Activated CD8-positive, alpha-beta T cell treated with anti-CD3 and anti-CD28 coated beads for 36 hours (primary cell): ENCODE measurements around the gene PRKN. TPM values are rescaled to one million over a fixed set of nuclear protein-coding genes. Genes with fewer than 3 reads are reported as not detected.

Source experiments
- ATAC-seq: fragments of 200-7000 bp; cut with Tn5 transposase; one replicate; pipeline ENCODE4 v1.10.0; 2021; ENCODE audit warnings: mild to moderate bottlenecking, moderate library complexity
- CTCF ChIA-PET: fragments of 350-600 bp; sonication (Branson Sonifier 250); formaldehyde crosslinking; loops from one replicate; lab custom pipeline; 2021; ENCODE audit warnings: antibody characterized with exemption; lab: Charles Lee
- POLR2A ChIA-PET: fragments of 350-600 bp; sonication (Branson Sonifier 250); formaldehyde crosslinking; loops from one replicate; lab custom pipeline; 2021; ENCODE audit warnings: antibody characterized with exemption; lab: Charles Lee
- DNase-seq: peaks from one replicate; pipeline ENCODE4 v3.0.0-alpha.2; 2020
- H3K27ac Mint-ChIP-seq: one replicate; pipeline ENCODE4 v1.8.0; 2021; ENCODE audit warnings: mild to moderate bottlenecking, mixed read lengths
- H3K27me3 Mint-ChIP-seq: one replicate; pipeline ENCODE4 v1.8.0; 2021; ENCODE audit warnings: mixed read lengths
- H3K36me3 Mint-ChIP-seq: one replicate; pipeline ENCODE4 v1.8.0; 2021; ENCODE audit warnings: low read depth, mixed read lengths
- H3K4me1 Mint-ChIP-seq: one replicate; pipeline ENCODE4 v1.8.0; 2021; ENCODE audit warnings: low read depth, mixed read lengths
- H3K4me3 Mint-ChIP-seq: one replicate; pipeline ENCODE4 v1.8.0; 2021; ENCODE audit warnings: mild to moderate bottlenecking, moderate library complexity, mixed read lengths
- H3K9me3 Mint-ChIP-seq: one replicate; pipeline ENCODE4 v1.8.0; 2021; ENCODE audit warnings: mixed read lengths
- intact Hi-C: fragments of 100-400 bp; cut with micrococcal nuclease; formaldehyde crosslinking; loops from one replicate; pipeline ENCODE4 v1.10.0; 2022
- total RNA-seq, 2 experiments: library from RNA; stranded (reverse); gene quantifications; one replicate each; pipeline ENCODE4 v1.2.3, GENCODE V29; 2021
- TF ChIP-seq, protein P1 (sequence below): fragments of 200-600 bp; IDR thresholded peaks from one replicate; pipeline ENCODE4 v1.8.0; 2022; ENCODE audit warnings: antibody characterized with exemption, mild to moderate bottlenecking

PRKN gene
- total RNA-seq, 2 experiments from 2014 or later: 1.2 to 1.4 TPM

DNA sequence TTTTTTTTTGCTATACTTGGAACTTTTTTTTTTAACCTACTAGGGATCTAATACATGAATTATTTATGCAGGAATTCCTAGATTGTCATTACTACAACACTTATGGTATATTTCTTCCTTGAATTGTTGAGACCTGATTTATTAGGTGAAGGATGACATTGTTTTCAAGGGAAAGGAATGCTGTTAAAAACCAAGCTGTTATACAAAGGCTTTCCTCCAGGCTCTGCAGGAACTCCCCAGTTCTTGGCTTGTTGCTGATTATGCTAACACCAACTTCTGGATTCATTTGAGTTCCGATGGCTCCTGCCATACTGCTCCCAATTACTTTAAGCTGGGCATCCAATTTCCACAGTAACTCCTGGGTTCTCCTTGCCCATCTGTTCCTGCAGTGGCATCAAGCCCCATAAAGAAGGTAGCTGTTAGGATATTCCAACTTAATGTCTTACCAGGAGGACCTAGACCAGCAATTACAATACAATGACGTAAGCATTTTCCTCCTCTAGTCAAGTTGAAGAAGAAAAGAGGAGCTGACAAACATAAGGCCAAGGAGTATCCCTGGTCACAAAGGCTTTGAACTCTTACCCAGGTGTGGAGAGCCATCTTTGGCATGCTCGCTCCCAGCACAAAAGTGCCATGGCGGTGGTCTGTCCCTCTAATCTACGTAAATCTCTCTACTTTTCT lies 1237.8 kb downstream of the PRKN start:
- H3K27me3 Mint-ChIP-seq: no peaks in the 10 kb centered on the region
- H3K4me1 Mint-ChIP-seq: no peaks in the 10 kb centered on the region
- intact Hi-C loops: no loop called here
- peaks cover 2% of the 10 kb centered on the region for H3K9me3 Mint-ChIP-seq
- H3K36me3 Mint-ChIP-seq: no peaks in the 10 kb centered on the region
- TF ChIP-seq, protein P1, sequence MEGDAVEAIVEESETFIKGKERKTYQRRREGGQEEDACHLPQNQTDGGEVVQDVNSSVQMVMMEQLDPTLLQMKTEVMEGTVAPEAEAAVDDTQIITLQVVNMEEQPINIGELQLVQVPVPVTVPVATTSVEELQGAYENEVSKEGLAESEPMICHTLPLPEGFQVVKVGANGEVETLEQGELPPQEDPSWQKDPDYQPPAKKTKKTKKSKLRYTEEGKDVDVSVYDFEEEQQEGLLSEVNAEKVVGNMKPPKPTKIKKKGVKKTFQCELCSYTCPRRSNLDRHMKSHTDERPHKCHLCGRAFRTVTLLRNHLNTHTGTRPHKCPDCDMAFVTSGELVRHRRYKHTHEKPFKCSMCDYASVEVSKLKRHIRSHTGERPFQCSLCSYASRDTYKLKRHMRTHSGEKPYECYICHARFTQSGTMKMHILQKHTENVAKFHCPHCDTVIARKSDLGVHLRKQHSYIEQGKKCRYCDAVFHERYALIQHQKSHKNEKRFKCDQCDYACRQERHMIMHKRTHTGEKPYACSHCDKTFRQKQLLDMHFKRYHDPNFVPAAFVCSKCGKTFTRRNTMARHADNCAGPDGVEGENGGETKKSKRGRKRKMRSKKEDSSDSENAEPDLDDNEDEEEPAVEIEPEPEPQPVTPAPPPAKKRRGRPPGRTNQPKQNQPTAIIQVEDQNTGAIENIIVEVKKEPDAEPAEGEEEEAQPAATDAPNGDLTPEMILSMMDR: no peak
- no peak overlapping the region for H3K27ac Mint-ChIP-seq
- ChIA-PET CTCF (no interaction called here), POLR2A (no interaction called here)
- DNase-seq: no peak
- H3K4me3 Mint-ChIP-seq: no peak overlapping the region
- ATAC-seq: no peak

DNA sequence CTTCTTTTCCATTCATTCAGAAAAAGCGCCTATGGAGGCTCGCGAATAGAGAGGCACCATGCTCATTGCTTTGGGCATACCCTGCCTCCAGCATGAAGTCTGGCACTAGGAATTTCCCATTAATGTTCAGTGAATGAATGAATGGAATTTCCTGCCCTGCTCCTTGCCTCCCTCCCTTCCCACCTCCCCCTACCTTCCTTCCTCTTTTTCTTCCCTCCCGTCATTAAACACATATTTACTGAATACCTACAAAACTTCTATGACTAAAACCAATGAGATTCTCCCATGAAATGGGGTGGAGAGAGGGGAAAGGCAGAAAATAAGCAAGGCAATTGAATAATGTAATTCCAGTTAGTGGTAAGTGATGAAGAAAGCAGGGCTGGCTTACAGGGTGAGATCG lies 1239.9 kb downstream of the PRKN start:
- no peaks in the 10 kb centered on the region for H3K27me3 Mint-ChIP-seq
- TF ChIP-seq, protein P1: no peak
- H3K4me3 Mint-ChIP-seq: no peak overlapping the region
- H3K4me1 Mint-ChIP-seq: no peaks in the 10 kb centered on the region
- peaks cover 2% of the 10 kb centered on the region for H3K9me3 Mint-ChIP-seq
- ChIA-PET CTCF (no interaction called here), POLR2A (no interaction called here)
- intact Hi-C loops: no loop called here
- H3K36me3 Mint-ChIP-seq: no peaks in the 10 kb centered on the region
- no peak for ATAC-seq
- DNase-seq: no peak
- H3K27ac Mint-ChIP-seq: no peak overlapping the region

DNA sequence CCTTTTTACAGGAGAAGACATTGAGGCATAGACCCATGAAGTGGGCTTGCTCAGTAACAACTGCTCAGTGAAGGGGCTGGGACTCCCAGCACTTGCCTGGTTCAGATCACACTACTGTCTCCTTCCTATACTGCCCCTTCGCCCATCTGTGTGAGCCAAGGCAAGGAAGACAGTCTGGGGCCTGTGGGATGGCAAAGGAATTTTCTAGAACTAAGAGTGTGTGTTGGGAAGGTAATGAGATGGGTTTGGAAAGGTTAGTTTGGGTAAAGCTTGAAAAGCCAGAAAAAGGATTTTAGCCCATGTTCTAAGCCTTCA lies 1240.4 kb downstream of the PRKN start:
- intact Hi-C loops: no loop called here
- no peaks in the 10 kb centered on the region for H3K36me3 Mint-ChIP-seq
- POLR2A ChIA-PET: no interaction called here
- CTCF ChIA-PET: no interaction called here
- H3K4me1 Mint-ChIP-seq: no peaks in the 10 kb centered on the region
- no peak overlapping the region for H3K4me3 Mint-ChIP-seq
- H3K27ac Mint-ChIP-seq: no peak overlapping the region
- TF ChIP-seq, protein P1: no peak
- H3K9me3 Mint-ChIP-seq: peaks cover 2% of the 10 kb centered on the region
- no peak for ATAC-seq
- no peaks in the 10 kb centered on the region for H3K27me3 Mint-ChIP-seq
- DNase-seq: no peak

DNA sequence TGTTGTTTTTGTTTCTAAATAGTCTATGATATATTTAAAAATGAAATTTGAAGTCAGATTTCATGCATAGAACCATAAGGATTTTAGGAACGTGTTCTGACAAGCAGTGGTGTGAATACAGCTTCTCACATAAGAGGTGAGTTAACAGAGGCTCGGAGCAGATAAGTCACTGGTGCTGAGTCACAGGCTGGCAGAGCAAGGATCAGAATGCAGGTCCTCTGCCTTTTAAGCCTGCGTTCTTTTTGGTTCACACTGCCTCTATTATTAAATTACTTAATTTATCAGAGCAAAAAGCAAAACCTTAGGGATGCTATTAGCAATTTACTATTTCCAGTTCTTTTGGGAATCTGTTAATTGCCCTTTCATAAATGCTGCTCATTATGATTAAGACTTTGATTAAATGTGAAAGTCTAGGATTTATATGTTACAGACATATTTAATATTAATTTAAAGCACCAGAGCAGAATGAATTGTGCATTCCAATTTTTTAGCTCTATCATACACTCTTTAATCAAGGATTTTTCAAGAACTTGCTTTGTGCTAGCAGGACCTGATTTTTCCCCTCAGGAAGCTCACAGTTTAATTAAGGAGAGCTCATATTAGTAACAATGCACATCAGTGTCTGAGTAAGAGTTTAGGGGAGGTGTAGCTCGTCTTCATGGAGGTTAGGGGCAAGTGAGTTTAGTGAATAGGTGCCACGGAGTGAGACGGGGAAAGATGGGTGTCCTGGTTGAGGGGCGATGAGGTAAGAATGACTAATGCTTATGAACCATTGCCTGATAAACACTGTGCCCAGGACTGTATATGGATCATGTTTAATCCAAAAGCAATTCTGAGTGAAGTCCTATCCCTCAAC lies 1241.0 kb downstream of the PRKN start:
- no peaks in the 10 kb centered on the region for H3K4me1 Mint-ChIP-seq
- peaks cover 2% of the 10 kb centered on the region for H3K9me3 Mint-ChIP-seq
- DNase-seq (no peak), ATAC-seq (no peak)
- H3K4me3 Mint-ChIP-seq: no peak overlapping the region
- no peaks in the 10 kb centered on the region for H3K36me3 Mint-ChIP-seq
- no peaks in the 10 kb centered on the region for H3K27me3 Mint-ChIP-seq
- intact Hi-C loops: no loop called here
- ChIA-PET CTCF (interaction anchor here (1.1 kb wide), 1 partner anchor 68 kb away, joined by 3 read pairs; no protein-coding TSS in a partner anchor), POLR2A (interaction anchor here (0.6 kb wide), 1 partner anchor 1671 kb away, joined by 3 read pairs; no protein-coding TSS in a partner anchor)
- TF ChIP-seq, protein P1: no peak
- no peak overlapping the region for H3K27ac Mint-ChIP-seq

DNA sequence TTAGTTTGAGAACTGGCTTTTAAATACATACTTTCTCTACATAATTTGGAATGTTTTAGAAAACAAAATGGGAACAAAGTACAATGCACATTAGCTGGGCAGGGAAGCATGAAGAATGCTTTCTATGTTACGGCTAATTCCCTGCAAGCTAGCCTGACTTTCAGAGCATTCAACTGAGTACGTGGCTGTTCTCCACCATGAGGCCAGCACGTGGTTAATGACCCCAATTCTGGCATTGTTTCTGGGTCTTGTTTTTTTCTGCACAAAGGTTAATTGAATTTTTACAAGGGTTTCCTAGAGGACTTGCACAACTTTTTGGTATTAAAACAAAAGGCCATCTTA lies 1245.1 kb downstream of the PRKN start:
- ATAC-seq: no peak
- TF ChIP-seq, protein P1: no peak
- Mint-ChIP-seq H3K27me3 (no peaks in the 10 kb centered on the region), H3K4me1 (no peaks in the 10 kb centered on the region), H3K9me3 (no peaks in the 10 kb centered on the region), H3K36me3 (no peaks in the 10 kb centered on the region), H3K4me3 (no peak overlapping the region), H3K27ac (no peak overlapping the region)
- ChIA-PET CTCF (no interaction called here), POLR2A (no interaction called here)
- intact Hi-C loops: no loop called here
- DNase-seq: no peak
